ENCODE data around the gene TSC22D1.

The TSC22D1 gene

GRCh38 chr13:44435142-44435918 is 140.8 kb downstream of the TSC22D1 start:
- peaks cover 20 to 29% of the 10 kb centered on the region in 2 donors for H3K36me3 ChIP-seq (ENCODE audit: control insufficient read depth in 1 of 2, insufficient read depth in 2 of 2, low read length in 2 of 2)
- H3K4me1 ChIP-seq (ENCODE audit: control insufficient read depth in 1 of 2, insufficient read depth in 2 of 2, low read length in 2 of 2): peaks cover 6 to 27% of the 10 kb centered on the region in 2 donors
- H3K9me3 ChIP-seq (ENCODE audit: control insufficient read depth in 1 of 2, low read length in 2 of 2): no peaks in the 10 kb centered on the region
- H3K4me3 ChIP-seq (ENCODE audit: low read depth in 1 of 2, low read length in 2 of 2): peak overlapping the region; percentile 86 to 98
- H3K27ac ChIP-seq (ENCODE audit: low read length): peak overlapping the region; percentile 98
- H3K27me3 ChIP-seq (ENCODE audit: low read depth, low read length): no peaks in the 10 kb centered on the region

DNA sequence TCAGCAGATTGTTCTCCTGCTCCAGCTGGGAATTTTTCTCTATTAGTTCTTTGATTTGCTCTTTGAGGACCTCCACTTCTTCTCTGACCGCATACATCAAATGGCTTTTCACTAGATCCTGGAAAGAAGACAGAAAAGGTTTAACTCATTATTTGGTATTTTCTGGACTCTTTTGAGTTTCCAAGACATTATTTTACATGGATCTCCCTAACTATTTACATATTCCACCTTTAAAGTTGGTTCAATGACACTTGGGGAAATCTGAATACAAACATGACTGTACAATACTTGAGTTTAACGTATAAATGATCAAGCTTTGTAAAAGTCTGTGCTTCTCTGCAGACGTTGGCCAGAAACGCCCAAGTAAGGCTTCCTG is 141.4 kb downstream of the TSC22D1 start:
- H3K27ac ChIP-seq (ENCODE audit: low read length): peak overlapping the region; percentile 94
- H3K36me3 ChIP-seq (ENCODE audit: control insufficient read depth in 1 of 2, insufficient read depth in 2 of 2, low read length in 2 of 2): peaks cover 20 to 29% of the 10 kb centered on the region in 2 donors
- peaks cover 6 to 27% of the 10 kb centered on the region in 2 donors for H3K4me1 ChIP-seq (ENCODE audit: control insufficient read depth in 1 of 2, insufficient read depth in 2 of 2, low read length in 2 of 2)
- no peaks in the 10 kb centered on the region for H3K9me3 ChIP-seq (ENCODE audit: control insufficient read depth in 1 of 2, low read length in 2 of 2)
- peak overlapping the region; percentile 86 to 98 for H3K4me3 ChIP-seq (ENCODE audit: low read depth in 1 of 2, low read length in 2 of 2)
- no peaks in the 10 kb centered on the region for H3K27me3 ChIP-seq (ENCODE audit: low read depth, low read length)

GRCh38 chr13:44433863-44434765 is 142.0 kb downstream of the TSC22D1 start:
- peaks cover 20 to 29% of the 10 kb centered on the region in 2 donors for H3K36me3 ChIP-seq (ENCODE audit: control insufficient read depth in 1 of 2, insufficient read depth in 2 of 2, low read length in 2 of 2)
- peak overlapping the region; percentile 86 to 98 for H3K4me3 ChIP-seq (ENCODE audit: low read depth in 1 of 2, low read length in 2 of 2)
- peak overlapping the region; percentile 94 for H3K27ac ChIP-seq (ENCODE audit: low read length)
- H3K9me3 ChIP-seq (ENCODE audit: control insufficient read depth in 1 of 2, low read length in 2 of 2): no peaks in the 10 kb centered on the region
- no peaks in the 10 kb centered on the region for H3K27me3 ChIP-seq (ENCODE audit: low read depth, low read length)
- peaks cover 6 to 27% of the 10 kb centered on the region in 2 donors for H3K4me1 ChIP-seq (ENCODE audit: control insufficient read depth in 1 of 2, insufficient read depth in 2 of 2, low read length in 2 of 2)

GRCh38 chr13:44432650-44433049 is 143.5 kb downstream of the TSC22D1 start:
- H3K4me3 ChIP-seq (ENCODE audit: low read depth in 1 of 2, low read length in 2 of 2): peak overlapping the region; percentile 86 to 98
- no peaks in the 10 kb centered on the region for H3K9me3 ChIP-seq (ENCODE audit: control insufficient read depth in 1 of 2, low read length in 2 of 2)
- no peak overlapping the region for H3K27ac ChIP-seq (ENCODE audit: low read length)
- H3K36me3 ChIP-seq (ENCODE audit: control insufficient read depth in 1 of 2, insufficient read depth in 2 of 2, low read length in 2 of 2): peaks cover 20 to 33% of the 10 kb centered on the region in 2 donors
- no peaks in the 10 kb centered on the region for H3K27me3 ChIP-seq (ENCODE audit: low read depth, low read length)
- H3K4me1 ChIP-seq (ENCODE audit: control insufficient read depth in 1 of 2, insufficient read depth in 2 of 2, low read length in 2 of 2): peaks cover 3 to 24% of the 10 kb centered on the region in 2 donors

DNA sequence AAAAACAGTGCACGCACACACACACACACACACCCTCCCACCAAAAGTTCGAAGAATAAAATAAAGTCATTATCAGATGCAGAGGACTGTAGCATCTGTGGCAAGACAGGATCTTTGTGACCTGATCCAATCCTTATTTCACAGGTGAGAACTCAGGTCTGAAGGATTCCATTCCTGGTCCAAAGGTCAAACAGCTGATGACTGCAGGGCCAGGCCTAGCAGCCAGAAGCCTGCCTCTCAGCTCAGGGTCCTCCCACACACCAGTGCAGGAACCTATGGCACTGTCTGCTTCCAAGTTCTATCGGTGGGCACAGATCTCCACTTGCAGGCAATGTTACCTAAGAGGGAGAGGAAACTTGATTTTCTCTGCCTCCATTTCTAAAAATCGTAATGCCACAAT is 145.0 kb downstream of the TSC22D1 start:
- no peaks in the 10 kb centered on the region for H3K9me3 ChIP-seq (ENCODE audit: control insufficient read depth in 1 of 2, low read length in 2 of 2)
- peaks cover 0 to 21% of the 10 kb centered on the region in 2 donors for H3K4me1 ChIP-seq (ENCODE audit: control insufficient read depth in 1 of 2, insufficient read depth in 2 of 2, low read length in 2 of 2)
- no peak overlapping the region for H3K4me3 ChIP-seq (ENCODE audit: low read depth in 1 of 2, low read length in 2 of 2)
- no peaks in the 10 kb centered on the region for H3K27me3 ChIP-seq (ENCODE audit: low read depth, low read length)
- H3K27ac ChIP-seq (ENCODE audit: low read length): no peak overlapping the region
- H3K36me3 ChIP-seq (ENCODE audit: control insufficient read depth in 1 of 2, insufficient read depth in 2 of 2, low read length in 2 of 2): peaks cover 20 to 32% of the 10 kb centered on the region in 2 donors

GRCh38 chr13:44429311-44429710 is 146.8 kb downstream of the TSC22D1 start:
- Histone ChIP-seq H3K27ac (ENCODE audit: low read length) (no peak overlapping the region), H3K36me3 (ENCODE audit: control insufficient read depth in 1 of 2, insufficient read depth in 2 of 2, low read length in 2 of 2) (peaks cover 16 to 23% of the 10 kb centered on the region in 2 donors), H3K4me1 (ENCODE audit: control insufficient read depth in 1 of 2, insufficient read depth in 2 of 2, low read length in 2 of 2) (peaks cover 0 to 18% of the 10 kb centered on the region in 2 donors), H3K27me3 (ENCODE audit: low read depth, low read length) (no peaks in the 10 kb centered on the region), H3K4me3 (ENCODE audit: low read depth in 1 of 2, low read length in 2 of 2) (no peak overlapping the region), H3K9me3 (ENCODE audit: control insufficient read depth in 1 of 2, low read length in 2 of 2) (no peaks in the 10 kb centered on the region)

- H3K4me1 ChIP-seq (ENCODE audit: control insufficient read depth in 1 of 2, insufficient read depth in 2 of 2, low read length in 2 of 2): no peaks in the 10 kb centered on the region
- H3K4me3 ChIP-seq (ENCODE audit: low read depth in 1 of 2, low read length in 2 of 2): no peak overlapping the region
- H3K27ac ChIP-seq (ENCODE audit: low read length): no peak overlapping the region
- H3K36me3 ChIP-seq (ENCODE audit: control insufficient read depth in 1 of 2, insufficient read depth in 2 of 2, low read length in 2 of 2): peaks cover 0 to 3% of the 10 kb centered on the region in 2 donors
- H3K27me3 ChIP-seq (ENCODE audit: low read depth, low read length): no peaks in the 10 kb centered on the region
- no peaks in the 10 kb centered on the region for H3K9me3 ChIP-seq (ENCODE audit: control insufficient read depth in 1 of 2, low read length in 2 of 2)
Observed at GRCh38 chr13:44426461-44426860, 149.7 kb downstream of the TSC22D1 start.

DNA sequence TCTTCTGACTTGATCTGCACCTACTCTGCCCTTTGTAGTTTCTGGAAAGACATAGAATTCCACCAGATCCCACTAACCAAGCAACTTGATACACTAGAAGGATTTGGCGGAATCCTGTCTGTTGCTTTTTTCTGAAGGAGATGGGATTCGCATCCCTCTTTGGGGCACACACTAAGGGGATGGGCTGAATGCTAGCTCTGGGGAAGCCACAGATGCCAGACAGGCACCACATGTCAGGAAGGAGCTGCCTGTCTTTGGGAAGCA is 150.4 kb downstream of the TSC22D1 start:
- Histone ChIP-seq H3K27ac (ENCODE audit: low read length) (no peak overlapping the region), H3K27me3 (ENCODE audit: low read depth, low read length) (no peaks in the 10 kb centered on the region), H3K9me3 (ENCODE audit: control insufficient read depth in 1 of 2, low read length in 2 of 2) (no peaks in the 10 kb centered on the region), H3K4me3 (ENCODE audit: low read depth in 1 of 2, low read length in 2 of 2) (no peak overlapping the region), H3K36me3 (ENCODE audit: control insufficient read depth in 1 of 2, insufficient read depth in 2 of 2, low read length in 2 of 2) (peaks cover 0 to 3% of the 10 kb centered on the region in 2 donors), H3K4me1 (ENCODE audit: control insufficient read depth in 1 of 2, insufficient read depth in 2 of 2, low read length in 2 of 2) (no peaks in the 10 kb centered on the region)

DNA sequence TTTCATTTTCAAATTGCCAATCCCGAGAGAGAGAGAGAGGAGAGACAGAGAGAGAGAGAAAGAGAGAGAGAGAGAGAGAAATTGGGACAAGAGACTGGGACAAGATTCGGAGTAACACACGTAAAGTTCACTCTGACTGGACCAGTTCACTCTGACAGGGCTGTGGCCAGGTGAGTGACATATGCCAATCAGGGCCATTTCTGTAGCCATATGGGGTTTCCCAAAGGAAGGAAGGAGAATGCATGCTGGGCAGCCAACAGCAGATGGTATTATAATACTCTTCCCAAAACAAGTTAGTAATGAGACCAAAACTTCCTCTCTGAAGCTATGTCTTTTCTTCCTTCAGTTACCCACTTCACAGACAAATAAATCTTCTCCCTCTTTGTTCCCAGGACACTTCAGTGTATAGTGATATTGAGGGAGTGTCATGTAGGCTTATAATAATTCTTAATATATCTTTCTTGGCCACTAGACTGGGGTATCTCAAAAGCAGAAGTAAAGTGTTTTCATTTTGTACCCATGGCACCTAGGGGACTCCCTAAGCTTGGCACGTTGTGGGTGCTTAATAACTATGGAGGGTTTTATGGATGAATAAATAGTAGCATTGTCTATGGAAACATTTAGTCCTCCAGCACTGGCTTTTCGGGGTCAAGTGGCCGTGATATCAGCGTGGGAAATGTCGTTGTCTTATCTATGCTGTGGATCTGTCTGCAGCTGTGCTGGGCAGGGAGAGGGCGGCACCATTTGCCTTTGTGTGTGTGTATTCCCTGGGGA is 150.9 kb downstream of the TSC22D1 start:
- no peaks in the 10 kb centered on the region for H3K27me3 ChIP-seq (ENCODE audit: low read depth, low read length)
- H3K4me1 ChIP-seq (ENCODE audit: control insufficient read depth in 1 of 2, insufficient read depth in 2 of 2, low read length in 2 of 2): no peaks in the 10 kb centered on the region
- H3K9me3 ChIP-seq (ENCODE audit: control insufficient read depth in 1 of 2, low read length in 2 of 2): no peaks in the 10 kb centered on the region
- H3K36me3 ChIP-seq (ENCODE audit: control insufficient read depth in 1 of 2, insufficient read depth in 2 of 2, low read length in 2 of 2): peaks cover 0 to 3% of the 10 kb centered on the region in 2 donors
- no peak overlapping the region for H3K27ac ChIP-seq (ENCODE audit: low read length)
- no peak overlapping the region for H3K4me3 ChIP-seq (ENCODE audit: low read depth in 1 of 2, low read length in 2 of 2)

GRCh38 chr13:44423824-44424223 is 152.3 kb downstream of the TSC22D1 start:
- Histone ChIP-seq H3K27ac (ENCODE audit: low read length) (no peak overlapping the region), H3K9me3 (ENCODE audit: control insufficient read depth in 1 of 2, low read length in 2 of 2) (no peaks in the 10 kb centered on the region), H3K27me3 (ENCODE audit: low read depth, low read length) (no peaks in the 10 kb centered on the region), H3K4me1 (ENCODE audit: control insufficient read depth in 1 of 2, insufficient read depth in 2 of 2, low read length in 2 of 2) (no peaks in the 10 kb centered on the region), H3K4me3 (ENCODE audit: low read depth in 1 of 2, low read length in 2 of 2) (no peak overlapping the region), H3K36me3 (ENCODE audit: control insufficient read depth in 1 of 2, insufficient read depth in 2 of 2, low read length in 2 of 2) (peaks cover 0 to 3% of the 10 kb centered on the region in 2 donors)

Measured in muscle layer of duodenum (tissue), 2 donors.